GM18867 (cell line): ENCODE results near the gene L3MBTL4.
A peak's percentile ranks its signal among the peaks of the same experiment; 100 is the strongest.

Source experiments
- ATAC-seq: cut with Tn5 transposase; IDR thresholded peaks from one replicate; pipeline ENCODE4 v1.9.1; 2021; ENCODE audit warnings: mild to moderate bottlenecking, moderate library complexity; ENCODE audit not compliant: unreplicated experiment

L3MBTL4 gene

GRCh38 chr18:6255886-6256285, 158.8 kb downstream of the L3MBTL4 start:
- no peak for ATAC-seq

DNA sequence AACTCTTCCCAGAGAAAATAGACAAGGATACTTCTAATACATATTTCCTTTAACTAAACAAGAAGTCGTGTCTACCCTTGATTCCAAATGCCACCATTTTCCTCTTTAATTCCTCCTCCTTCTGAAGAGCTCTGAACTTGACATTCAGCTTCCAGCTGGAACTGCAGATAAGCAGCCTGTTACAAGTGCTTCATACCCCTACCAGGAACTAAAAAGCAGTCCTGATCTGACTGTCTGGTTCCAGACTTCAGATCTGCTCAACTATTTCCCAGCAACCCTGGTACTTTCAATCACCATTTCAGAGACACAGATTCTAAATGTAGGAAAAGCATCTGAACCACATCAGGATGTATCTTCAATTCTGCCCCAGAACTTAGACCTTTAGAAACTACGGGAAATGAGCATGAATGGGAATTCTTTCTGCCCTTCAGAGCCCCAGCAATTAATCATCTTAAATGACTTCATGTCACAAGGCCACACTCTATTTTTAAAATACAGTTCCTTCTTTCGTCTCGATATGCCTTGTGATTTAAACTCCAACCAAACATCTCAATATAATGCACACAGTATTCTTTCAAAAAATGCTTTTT, 159.5 kb downstream of the L3MBTL4 start:
- no peak for ATAC-seq

GRCh38 chr18:6254456-6254855, 160.3 kb downstream of the L3MBTL4 start:
- no peak for ATAC-seq

- ATAC-seq = no peak
These were observed 163.6 kb downstream of the L3MBTL4 start for GRCh38 chr18:6251084-6251483.

DNA sequence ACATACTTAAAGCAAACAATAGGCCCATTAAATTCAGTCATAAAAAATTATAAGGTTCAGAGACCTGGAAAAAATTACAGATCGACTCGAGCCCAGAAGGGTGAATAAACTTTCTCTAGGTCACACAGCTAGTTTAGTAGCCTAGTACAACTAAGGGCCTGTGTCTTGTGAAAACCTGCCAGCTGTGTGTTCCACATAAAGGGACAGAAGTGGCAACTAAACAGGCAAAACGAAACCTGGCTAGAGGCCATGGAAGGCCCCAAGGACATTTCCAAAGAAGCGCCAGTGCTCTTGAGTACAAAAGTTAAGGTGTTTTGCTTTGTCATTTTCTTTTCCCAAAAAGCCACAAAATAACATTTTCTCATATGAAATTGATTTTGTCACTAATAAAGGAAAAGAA, 164.9 kb downstream of the L3MBTL4 start:
- no peak for ATAC-seq

GRCh38 chr18:6249170-6249569, 165.5 kb downstream of the L3MBTL4 start:
- peak; percentile 93 for ATAC-seq

GRCh38 chr18:6248017-6248416, 166.7 kb downstream of the L3MBTL4 start:
- no peak for ATAC-seq

GRCh38 chr18:6242004-6242403, 172.7 kb downstream of the L3MBTL4 start:
- ATAC-seq = no peak

DNA sequence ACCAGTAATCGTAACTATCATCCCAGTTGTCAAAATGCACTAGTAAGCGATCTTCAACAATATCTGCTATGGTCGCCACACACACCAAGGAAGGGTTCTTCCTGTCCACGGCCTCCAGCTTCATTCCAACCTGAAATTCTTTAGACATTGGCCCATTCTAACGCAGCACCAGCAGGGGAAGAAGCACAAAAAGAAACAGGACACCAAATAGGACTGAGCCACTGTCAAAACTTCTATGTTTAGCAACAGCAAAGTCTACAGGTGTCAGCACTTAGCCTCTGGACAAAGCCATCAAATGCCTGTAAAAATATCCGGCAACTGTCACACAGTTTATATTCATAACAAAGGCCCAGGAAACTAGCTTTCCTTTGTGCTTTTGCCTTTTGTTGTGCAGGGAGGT, 175.0 kb downstream of the L3MBTL4 start:
- ATAC-seq = no peak

DNA sequence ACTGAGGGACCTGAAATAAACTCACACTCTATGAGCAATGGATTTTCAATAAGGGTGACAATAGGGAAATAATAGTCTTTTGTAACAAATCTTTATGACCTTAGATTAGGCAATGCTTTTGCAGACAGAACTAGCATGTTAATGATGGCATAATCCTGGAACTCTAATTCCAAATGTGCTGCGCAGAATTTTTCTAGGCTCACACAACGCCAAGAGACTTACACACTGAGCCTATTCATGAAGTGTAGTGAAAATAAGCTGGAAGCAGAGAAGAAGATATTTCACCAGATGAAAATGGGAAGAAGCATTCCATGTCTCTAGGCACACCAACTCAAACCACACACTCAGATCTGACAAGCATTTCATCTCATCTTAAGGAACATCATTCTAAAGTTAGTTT, 178.5 kb downstream of the L3MBTL4 start:
- no peak for ATAC-seq

DNA sequence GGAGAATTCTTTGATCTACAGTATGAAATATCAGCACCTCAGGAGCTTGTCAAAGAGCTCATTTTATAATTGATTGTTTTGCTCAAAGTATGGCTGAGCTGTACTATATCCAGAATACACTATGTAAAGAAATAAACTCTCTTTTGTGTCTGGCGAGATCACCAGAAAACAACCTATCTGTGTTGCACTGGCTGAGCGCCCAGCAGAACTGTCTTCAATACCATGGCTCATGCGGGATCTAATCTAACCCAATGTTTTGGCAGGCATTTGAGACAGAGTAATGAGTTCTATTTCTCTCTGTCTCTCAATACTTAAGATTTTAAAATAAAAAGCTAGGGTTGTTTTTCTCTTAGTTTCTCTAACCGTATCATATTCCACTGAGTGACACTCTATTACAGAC, 192.4 kb downstream of the L3MBTL4 start:
- ATAC-seq = no peak

DNA sequence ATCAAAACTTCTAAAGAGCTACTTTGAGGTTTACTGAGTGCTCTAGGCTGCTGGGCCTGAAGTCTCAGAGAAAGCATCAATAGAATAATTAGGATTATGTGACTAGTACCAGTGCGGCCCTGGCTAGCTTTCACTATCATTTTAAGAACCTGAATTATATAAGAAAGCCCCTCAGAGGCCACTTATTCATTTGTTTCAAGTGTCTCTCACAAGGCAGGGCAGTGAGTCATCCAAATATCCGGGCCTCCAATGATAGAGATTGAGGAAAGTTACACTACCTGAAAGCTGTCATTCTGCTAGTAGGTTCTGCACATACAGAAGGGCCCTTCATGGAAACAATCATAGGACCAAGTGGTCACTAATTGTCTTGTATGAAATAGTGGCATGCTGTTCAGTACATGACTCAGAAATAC, 193.1 kb downstream of the L3MBTL4 start:
- ATAC-seq = no peak

- no peak for ATAC-seq
These were observed 194.6 kb downstream of the L3MBTL4 start for GRCh38 chr18:6220129-6220528.

- peak; percentile 74 for ATAC-seq
These were observed 195.5 kb downstream of the L3MBTL4 start for GRCh38 chr18:6219116-6219717.

- no peak for ATAC-seq
These were observed 198.8 kb downstream of the L3MBTL4 start for GRCh38 chr18:6215888-6216287.

- no peak for ATAC-seq
These were observed 203.6 kb downstream of the L3MBTL4 start for GRCh38 chr18:6211174-6211504.

- ATAC-seq = no peak
These were observed 204.2 kb downstream of the L3MBTL4 start for GRCh38 chr18:6210349-6211173.

DNA sequence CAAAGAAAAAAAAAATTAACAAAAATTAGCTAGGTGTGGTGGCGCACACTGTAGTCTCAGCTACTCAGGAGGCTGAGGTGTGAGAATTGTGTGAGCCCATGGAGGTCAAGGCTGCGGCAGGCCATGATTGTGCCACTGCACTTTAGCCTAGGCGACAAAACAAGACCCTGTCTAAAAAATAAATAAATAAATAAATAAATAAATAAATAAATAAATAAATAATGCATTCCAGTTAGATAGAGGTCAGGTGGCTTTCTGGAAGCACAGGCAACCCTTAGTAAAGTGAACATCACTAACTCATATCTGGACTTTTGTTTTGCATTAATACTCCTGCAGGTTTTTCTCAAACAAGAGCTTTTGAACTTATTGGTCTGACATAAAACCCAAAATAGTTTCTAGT, 206.8 kb downstream of the L3MBTL4 start:
- no peak for ATAC-seq

DNA sequence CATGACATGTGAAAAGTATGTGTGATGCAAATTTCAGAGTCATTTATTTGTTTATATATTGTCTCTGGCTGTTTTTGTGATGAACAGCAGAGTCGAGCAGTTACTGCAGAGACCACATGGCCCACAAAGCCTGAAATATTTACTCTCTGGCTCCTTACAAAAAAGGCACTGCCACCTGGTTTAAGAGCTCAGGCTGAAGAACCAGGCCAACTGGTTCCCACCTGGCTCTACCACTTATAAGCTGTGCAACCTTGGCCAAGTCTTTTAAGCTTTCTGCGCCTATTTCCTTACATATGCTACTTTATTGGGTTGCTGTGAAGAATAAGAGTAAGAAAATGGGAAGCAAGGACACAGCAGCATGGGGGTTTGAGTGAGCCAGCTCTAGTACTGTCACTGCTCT, 207.6 kb downstream of the L3MBTL4 start:
- no peak for ATAC-seq

DNA sequence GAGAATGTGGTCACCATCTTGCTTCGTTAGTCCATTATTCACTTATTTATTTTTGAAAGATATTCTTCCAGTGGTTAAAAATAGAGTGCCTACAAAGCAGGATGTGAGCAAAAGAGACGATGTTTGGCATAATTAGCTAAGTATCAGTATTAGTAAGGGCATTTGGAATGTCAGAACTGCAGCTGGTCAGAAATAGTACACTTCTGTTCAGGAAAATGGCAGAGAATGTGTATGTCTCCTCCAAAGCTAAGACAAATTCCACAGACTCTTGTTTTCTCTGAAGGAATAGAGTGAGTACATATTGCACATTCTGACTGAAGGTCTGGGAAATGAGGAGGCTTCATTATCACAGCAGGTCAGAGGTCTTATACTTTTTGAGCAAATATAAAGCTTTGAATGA, 209.0 kb downstream of the L3MBTL4 start:
- no peak for ATAC-seq

GRCh38 chr18:6204476-6204875, 210.2 kb downstream of the L3MBTL4 start:
- no peak for ATAC-seq

- no peak for ATAC-seq
These were observed 210.9 kb downstream of the L3MBTL4 start for GRCh38 chr18:6203791-6204190.
